Liver (tissue), 3 donors: Measurements from ENCODE around the gene CHN2.

Experiments
- CTCF ChIP-seq: fragments of 150-350 bp; IDR thresholded peaks from 2 replicates; pipeline ENCODE4 v1.5.1; 2017; ENCODE audit warnings: improper control_type of control experiment, low read depth, low read length; ENCODE audit not compliant: missing input control
- TAF1 ChIP-seq: conservative IDR thresholded peaks from 2 replicates; pipeline ENCODE4 v1.6.1; 2016; ENCODE audit warnings: antibody characterized with exemption, mild to moderate bottlenecking
- donor health status: healthy.
- donor health status: healthy.

GRCh38 chr7:29253225-29253624, 58.6 kb downstream of the CHN2 start:
- no peak for TF ChIP-seq CTCF
- TF ChIP-seq TAF1, result no peak
